AG04450 (cell line): ENCODE measurements around the gene CALD1. TPM values are rescaled to one million over a fixed set of nuclear protein-coding genes. Genes with fewer than 3 reads are reported as not detected.

ENCODE experiments used
- CTCF ChIA-PET: fragments of 300-600, 350-600 bp; formaldehyde crosslinking; extraction: SDS; loops from one replicate; lab custom pipeline; 2022; ENCODE audit warnings: antibody characterized with exemption, inconsistent platforms; lab: Charles Lee
- POLR2A ChIA-PET: fragments of 350-600 bp; formaldehyde crosslinking; extraction: SDS; loops from one replicate; lab custom pipeline; 2021; ENCODE audit warnings: antibody characterized with exemption, inconsistent platforms; lab: Yijun Ruan, JAX
- DNase-seq: peaks from one replicate; pipeline ENCODE4 v3.0.0-alpha.2; 2011; ENCODE audit warnings: low read depth, low spot score
- H3K27ac ChIP-seq: one replicate; pipeline ENCODE4 v1.5.1; 2012; ENCODE audit warnings: low read depth, low read length, control low read depth
- H3K27me3 ChIP-seq: one replicate; pipeline ENCODE4 v1.6.0; 2012; ENCODE audit warnings: low read length; ENCODE audit not compliant: control insufficient read depth, insufficient read depth
- H3K4me3 ChIP-seq: 2 replicates; pipeline ENCODE4 v1.5.1; 2011; ENCODE audit warnings: mild to moderate bottlenecking, low read depth, low read length, control low read depth
- H3K9me3 ChIP-seq: 2 replicates; pipeline ENCODE4 v1.5.1; 2012; ENCODE audit warnings: low read length; ENCODE audit not compliant: control insufficient read depth, insufficient read depth
- polyA plus RNA-seq: library from polyadenylated mRNA; depleted of rRNA; stranded (reverse); fragments of >200 nt; gene quantifications from 2 replicates; pipeline ENCODE4 v1.2.3, GENCODE V29; 2011
- TF ChIP-seq, protein P1 (sequence below): IDR thresholded peaks from 2 replicates; pipeline ENCODE4 v1.5.1; 2011; ENCODE audit warnings: low read depth, low read length, control low read depth, inconsistent platforms

Gene CALD1
- polyA plus RNA-seq, 1 experiment = 804 TPM

DNA sequence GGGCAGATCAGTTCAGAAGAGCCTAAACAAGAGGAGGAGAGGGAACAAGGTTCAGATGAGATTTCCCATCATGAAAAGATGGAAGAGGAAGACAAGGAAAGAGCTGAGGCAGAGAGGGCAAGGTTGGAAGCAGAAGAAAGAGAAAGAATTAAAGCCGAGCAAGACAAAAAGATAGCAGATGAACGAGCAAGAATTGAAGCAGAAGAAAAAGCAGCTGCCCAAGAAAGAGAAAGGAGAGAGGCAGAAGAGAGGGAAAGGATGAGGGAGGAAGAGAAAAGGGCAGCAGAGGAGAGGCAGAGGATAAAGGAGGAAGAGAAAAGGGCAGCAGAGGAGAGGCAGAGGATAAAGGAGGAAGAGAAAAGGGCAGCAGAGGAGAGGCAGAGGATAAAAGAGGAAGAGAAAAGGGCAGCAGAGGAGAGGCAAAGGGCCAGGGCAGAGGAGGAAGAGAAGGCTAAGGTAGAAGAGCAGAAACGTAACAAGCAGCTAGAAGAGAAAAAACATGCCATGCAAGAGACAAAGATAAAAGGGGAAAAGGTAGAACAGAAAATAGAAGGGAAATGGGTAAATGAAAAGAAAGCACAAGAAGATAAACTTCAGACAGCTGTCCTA, 154.1 kb downstream of the CALD1 start:
- TF ChIP-seq, protein P1, sequence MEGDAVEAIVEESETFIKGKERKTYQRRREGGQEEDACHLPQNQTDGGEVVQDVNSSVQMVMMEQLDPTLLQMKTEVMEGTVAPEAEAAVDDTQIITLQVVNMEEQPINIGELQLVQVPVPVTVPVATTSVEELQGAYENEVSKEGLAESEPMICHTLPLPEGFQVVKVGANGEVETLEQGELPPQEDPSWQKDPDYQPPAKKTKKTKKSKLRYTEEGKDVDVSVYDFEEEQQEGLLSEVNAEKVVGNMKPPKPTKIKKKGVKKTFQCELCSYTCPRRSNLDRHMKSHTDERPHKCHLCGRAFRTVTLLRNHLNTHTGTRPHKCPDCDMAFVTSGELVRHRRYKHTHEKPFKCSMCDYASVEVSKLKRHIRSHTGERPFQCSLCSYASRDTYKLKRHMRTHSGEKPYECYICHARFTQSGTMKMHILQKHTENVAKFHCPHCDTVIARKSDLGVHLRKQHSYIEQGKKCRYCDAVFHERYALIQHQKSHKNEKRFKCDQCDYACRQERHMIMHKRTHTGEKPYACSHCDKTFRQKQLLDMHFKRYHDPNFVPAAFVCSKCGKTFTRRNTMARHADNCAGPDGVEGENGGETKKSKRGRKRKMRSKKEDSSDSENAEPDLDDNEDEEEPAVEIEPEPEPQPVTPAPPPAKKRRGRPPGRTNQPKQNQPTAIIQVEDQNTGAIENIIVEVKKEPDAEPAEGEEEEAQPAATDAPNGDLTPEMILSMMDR = no peak
- H3K4me3 ChIP-seq = no peak overlapping the region

DNA sequence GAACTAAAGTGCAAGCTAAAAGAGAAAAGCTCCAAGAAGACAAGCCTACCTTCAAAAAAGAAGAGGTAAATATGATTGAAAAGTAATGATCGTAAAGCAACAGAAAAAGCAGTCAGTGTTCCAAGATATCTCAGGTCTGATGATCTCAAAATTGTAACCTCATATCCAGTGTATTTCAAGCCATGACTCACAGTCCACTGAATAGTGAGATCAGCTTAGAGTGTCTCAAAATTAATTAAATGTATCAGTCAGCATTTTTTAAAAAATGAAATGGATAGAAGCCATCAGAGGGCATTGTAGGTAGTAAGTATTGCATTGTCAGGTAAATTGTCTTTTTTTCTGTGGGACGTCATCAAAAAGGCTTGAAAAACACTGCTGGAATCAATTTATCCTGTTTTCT, 156.3 kb downstream of the CALD1 start:
- Histone ChIP-seq H3K4me3 (no peak overlapping the region), H3K9me3 (no peaks in the 10 kb centered on the region), H3K27me3 (no peaks in the 10 kb centered on the region), H3K27ac (no peak overlapping the region)
- ChIA-PET CTCF (no interaction called here), POLR2A (no interaction called here)
- TF ChIP-seq, protein P1 = no peak
- DNase-seq = no peak

More for the DNA sequence above, 154.1 kb downstream of the CALD1 start:
- CTCF ChIA-PET = no interaction called here
- Histone ChIP-seq H3K27ac (no peak overlapping the region), H3K9me3 (no peaks in the 10 kb centered on the region), H3K27me3 (no peaks in the 10 kb centered on the region)
- POLR2A ChIA-PET = no interaction called here
- no peak for DNase-seq

DNA sequence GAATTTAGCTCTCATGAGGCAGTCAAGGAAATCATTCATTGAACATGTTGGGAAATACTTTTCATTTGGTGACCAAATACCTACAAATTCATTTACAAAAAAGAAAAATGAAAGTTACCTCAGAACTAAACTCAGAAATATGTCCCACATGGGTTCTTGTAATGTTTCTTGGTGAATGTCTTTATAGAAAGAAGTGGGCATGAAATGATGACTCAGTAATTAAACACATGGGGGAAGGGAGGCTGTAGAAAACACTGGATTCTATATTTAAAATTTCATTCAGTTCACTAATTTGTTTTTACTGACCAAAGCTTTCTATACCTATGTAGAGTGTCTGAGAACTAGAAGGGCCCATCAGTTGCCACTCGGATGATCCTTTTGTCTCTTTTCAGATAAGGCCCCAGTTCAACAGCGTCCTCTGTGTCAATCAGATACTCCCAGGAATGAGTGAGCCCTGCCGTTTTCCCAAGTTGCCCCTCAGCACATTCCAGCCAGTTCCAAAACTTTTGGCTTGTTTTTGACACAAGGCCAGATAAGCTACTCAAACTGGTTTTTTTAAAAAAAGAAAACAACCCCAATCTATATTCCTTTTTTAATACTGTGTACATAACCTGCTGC, 157.6 kb downstream of the CALD1 start:
- DNase-seq = no peak
- H3K27ac ChIP-seq = no peak overlapping the region
- no peak overlapping the region for H3K4me3 ChIP-seq
- POLR2A ChIA-PET = interaction anchor here (0.6 to 0.9 kb wide), 4 partner anchors 19 to 291 kb away, joined by 3 to 10 read pairs (median 4); partner anchors contain the start of gene BPGM
- TF ChIP-seq, protein P1 = no peak
- no peaks in the 10 kb centered on the region for H3K9me3 ChIP-seq
- CTCF ChIA-PET = interaction anchor here (0.7 kb wide), 1 partner anchor 1681 kb away, joined by 6 read pairs; no protein-coding TSS in a partner anchor
- no peaks in the 10 kb centered on the region for H3K27me3 ChIP-seq

DNA sequence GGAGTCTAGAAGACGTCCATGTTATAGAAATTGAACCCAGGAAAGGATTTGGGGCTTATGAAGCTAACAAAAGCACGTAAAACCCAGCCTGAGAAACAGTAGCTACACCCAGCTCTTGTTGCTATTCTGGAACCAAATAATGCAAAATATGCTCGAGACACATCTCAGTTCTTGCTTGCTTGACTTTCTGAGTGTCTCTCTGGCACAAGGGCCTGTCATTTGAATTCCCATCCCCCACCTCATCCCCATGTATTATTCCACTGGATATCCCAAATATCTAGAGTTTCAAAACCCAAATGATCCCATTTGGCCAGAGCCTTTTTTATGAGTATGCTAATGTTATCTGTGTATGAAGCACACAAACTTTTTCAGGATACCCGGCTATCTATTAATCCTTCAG, 158.7 kb downstream of the CALD1 start:
- H3K4me3 ChIP-seq = no peak overlapping the region
- no peaks in the 10 kb centered on the region for H3K9me3 ChIP-seq
- H3K27ac ChIP-seq = no peak overlapping the region
- no peak for DNase-seq
- ChIA-PET CTCF (interaction anchor here (0.8 kb wide), 1 partner anchor 252 kb away, joined by 3 read pairs; no protein-coding TSS in a partner anchor), POLR2A (no interaction called here)
- no peaks in the 10 kb centered on the region for H3K27me3 ChIP-seq
- TF ChIP-seq, protein P1 = no peak

DNA sequence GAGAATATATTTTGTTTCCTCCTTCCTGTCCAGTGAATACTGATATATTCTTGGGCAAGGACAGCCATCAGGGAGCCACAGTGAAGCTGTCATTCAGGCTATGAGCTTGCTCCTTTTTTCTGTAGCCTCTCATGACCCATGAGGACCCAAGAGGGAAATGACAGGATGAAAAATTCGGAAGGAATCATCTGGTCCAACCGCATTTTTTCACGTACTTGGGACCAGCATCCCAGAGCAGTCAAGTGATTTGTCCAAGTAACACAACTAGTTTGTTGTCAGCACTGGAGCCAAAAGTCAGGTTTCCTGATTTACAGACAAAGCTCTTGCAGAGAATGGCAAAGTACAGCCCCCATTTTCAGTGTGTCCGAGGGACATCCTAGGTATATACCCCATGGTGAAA, 159.7 kb downstream of the CALD1 start:
- no peaks in the 10 kb centered on the region for H3K9me3 ChIP-seq
- DNase-seq = no peak
- H3K27me3 ChIP-seq = no peaks in the 10 kb centered on the region
- ChIA-PET CTCF (no interaction called here), POLR2A (no interaction called here)
- H3K27ac ChIP-seq = no peak overlapping the region
- no peak overlapping the region for H3K4me3 ChIP-seq
- TF ChIP-seq, protein P1 = no peak
